BJ (cell line): Measurements from ENCODE around the gene SLC10A3. TPM values are rescaled to one million over a fixed set of nuclear protein-coding genes. Genes with fewer than 3 reads are reported as not detected.

Experiments used
- CTCF ChIA-PET: fragments of 350-600 bp; formaldehyde crosslinking; extraction: SDS; loops from one replicate; lab custom pipeline; 2021; ENCODE audit warnings: antibody characterized with exemption, inconsistent platforms; lab: Yijun Ruan, JAX
- POLR2A ChIA-PET: fragments of 300-600 bp; sonication (Branson Sonifier 250); formaldehyde crosslinking; extraction: SDS; loops from one replicate; lab custom pipeline; 2021; ENCODE audit warnings: antibody characterized with exemption; lab: Charles Lee
- DNase-seq: peaks from one replicate; pipeline ENCODE4 v3.0.0-alpha.2; 2011; ENCODE audit warnings: low read depth
- H3K27me3 ChIP-seq: 2 replicates; pipeline ENCODE4 v1.6.0; 2011; ENCODE audit warnings: low read length; ENCODE audit not compliant: control insufficient read depth, insufficient read depth
- H3K36me3 ChIP-seq: 2 replicates; pipeline ENCODE4 v1.5.1; 2011; ENCODE audit warnings: low read length; ENCODE audit not compliant: control insufficient read depth, insufficient read depth
- H3K4me3 ChIP-seq: 2 replicates; pipeline ENCODE4 v1.5.1; 2011; ENCODE audit warnings: low read depth, mild to moderate bottlenecking, control low read depth, low read length
- CTCF ChIP-seq: IDR thresholded peaks from 2 replicates; pipeline ENCODE4 v1.5.1; 2011; ENCODE audit warnings: low read depth, mild to moderate bottlenecking, control low read depth, inconsistent platforms, low read length, moderate library complexity; ENCODE audit not compliant: insufficient read depth
- polyA plus RNA-seq: library from polyadenylated mRNA; depleted of rRNA; stranded (reverse); fragments of >200 nt; gene quantifications from 2 replicates; pipeline ENCODE4 v1.2.3, GENCODE V29; 2011

SLC10A3 gene
- polyA plus RNA-seq, 1 experiment, result 45.6 TPM

- POLR2A ChIA-PET, result no interaction called here
- Histone ChIP-seq H3K36me3 (peaks cover 13% of the 10 kb centered on the region), H3K27me3 (no peaks in the 10 kb centered on the region), H3K4me3 (no peak overlapping the region)
- no peak for TF ChIP-seq CTCF
- CTCF ChIA-PET, result interaction anchor here (1.1 kb wide), 1 partner anchor 43 kb away, joined by 4 read pairs; the partner anchor contains the start of gene RPL10
- no peak for DNase-seq
Observed at GRCh38 chrX:154441984-154442707, 48.3 kb downstream of the SLC10A3 start.

- H3K27me3 ChIP-seq, result no peaks in the 10 kb centered on the region
- no peak for TF ChIP-seq CTCF
- H3K4me3 ChIP-seq, result no peak overlapping the region
- peaks cover 13% of the 10 kb centered on the region for H3K36me3 ChIP-seq
- DNase-seq, result no peak
- POLR2A ChIA-PET, result no interaction called here
- CTCF ChIA-PET, result interaction anchor here (1.1 kb wide), 1 partner anchor 43 kb away, joined by 4 read pairs; the partner anchor contains the start of gene RPL10
Observed at GRCh38 chrX:154441564-154441963, 48.9 kb downstream of the SLC10A3 start.

- ChIA-PET POLR2A (no interaction called here), CTCF (interaction anchor here (1.2 kb wide), 1 partner anchor 42 kb away, joined by 4 read pairs; no protein-coding TSS in a partner anchor)
- no peaks in the 10 kb centered on the region for H3K27me3 ChIP-seq
- no peak for TF ChIP-seq CTCF
- no peak overlapping the region for H3K4me3 ChIP-seq
- H3K36me3 ChIP-seq, result peaks cover 12% of the 10 kb centered on the region
- no peak for DNase-seq
Observed at GRCh38 chrX:154440623-154441357, 49.6 kb downstream of the SLC10A3 start.

GRCh38 chrX:154439841-154440240 lies 50.6 kb downstream of the SLC10A3 start:
- peaks cover 17% of the 10 kb centered on the region for H3K36me3 ChIP-seq
- no peaks in the 10 kb centered on the region for H3K27me3 ChIP-seq
- no peak for TF ChIP-seq CTCF
- CTCF ChIA-PET, result no interaction called here
- H3K4me3 ChIP-seq, result no peak overlapping the region
- POLR2A ChIA-PET, result no interaction called here
- no peak for DNase-seq
